ENCODE results near the gene MLN.

MLN gene

GRCh38 chr6:33803571-33804053, at the start of gene MLN:
Gene MLN, minus strand, starts transcription at chr6:33804003. Its CDS starts 2,840 bp downstream, at chr6:33801163.
- DNase-seq (ENCODE audit: low spot score), result no peak

- no peak for DNase-seq (ENCODE audit: low spot score)
Observed at GRCh38 chr6:33853026-33853425, 49.2 kb upstream of the MLN start.

- DNase-seq (ENCODE audit: low spot score), result no peak
Observed at GRCh38 chr6:33851959-33852358, 48.2 kb upstream of the MLN start.

GRCh38 chr6:33850869-33851541, 47.2 kb upstream of the MLN start:
- DNase-seq (ENCODE audit: low spot score), result no peak

- DNase-seq (ENCODE audit: low spot score), result no peak
Observed at GRCh38 chr6:33850296-33850695, 46.5 kb upstream of the MLN start.

GRCh38 chr6:33849500-33850075, 45.8 kb upstream of the MLN start:
- DNase-seq (ENCODE audit: low spot score), result no peak

- DNase-seq (ENCODE audit: low spot score), result no peak
Observed at GRCh38 chr6:33848484-33848883, 44.7 kb upstream of the MLN start.

- no peak for DNase-seq (ENCODE audit: low spot score)
Observed at GRCh38 chr6:33847867-33848266, 44.1 kb upstream of the MLN start.

- DNase-seq (ENCODE audit: low spot score), result no peak
Observed at GRCh38 chr6:33847078-33847477, 43.3 kb upstream of the MLN start.

GRCh38 chr6:33846226-33846625, 42.4 kb upstream of the MLN start:
- DNase-seq (ENCODE audit: low spot score), result no peak

- DNase-seq (ENCODE audit: low spot score), result no peak
Observed at GRCh38 chr6:33845031-33845745, 41.4 kb upstream of the MLN start.

- no peak for DNase-seq (ENCODE audit: low spot score)
Observed at GRCh38 chr6:33843131-33844121, 39.6 kb upstream of the MLN start.

GRCh38 chr6:33841868-33842267, 38.1 kb upstream of the MLN start:
- DNase-seq (ENCODE audit: low spot score), result no peak

GRCh38 chr6:33841070-33841469, 37.3 kb upstream of the MLN start:
- DNase-seq (ENCODE audit: low spot score), result no peak

GRCh38 chr6:33840048-33840926, 36.5 kb upstream of the MLN start:
- DNase-seq (ENCODE audit: low spot score), result peak; percentile 99

GRCh38 chr6:33839399-33840047, 35.7 kb upstream of the MLN start:
- DNase-seq (ENCODE audit: low spot score), result no peak

GRCh38 chr6:33838983-33839382, 35.2 kb upstream of the MLN start:
- DNase-seq (ENCODE audit: low spot score), result no peak

- no peak for DNase-seq (ENCODE audit: low spot score)
Observed at GRCh38 chr6:33837971-33838665, 34.3 kb upstream of the MLN start.

- no peak for DNase-seq (ENCODE audit: low spot score)
Observed at GRCh38 chr6:33836806-33837469, 33.1 kb upstream of the MLN start.

Measured in COLO829 (cell line).